ENCODE measurements around the gene WFIKKN2.
"Not testable (repeated sequence)": the region's sequence is repeated elsewhere in the genome, so short reads cannot be mapped to it uniquely, and the experiment has no call there.

WFIKKN2 gene

GRCh38 chr17:50835301-50836234 is at the start of gene WFIKKN2:
Gene WFIKKN2, plus strand, starts transcription at chr17:50835586. Its CDS starts 352 bp downstream, at chr17:50835938.
- DNase-seq, result no peak

GRCh38 chr17:50785946-50786570 is 49.3 kb upstream of the WFIKKN2 start:
- DNase-seq, result peak; percentile 39

- DNase-seq, result peak; percentile 19
These were observed 48.3 kb upstream of the WFIKKN2 start for GRCh38 chr17:50787106-50787505.

- DNase-seq, result no peak
These were observed 44.8 kb upstream of the WFIKKN2 start for GRCh38 chr17:50790618-50791017.

- DNase-seq, result no peak
These were observed 43.3 kb upstream of the WFIKKN2 start for GRCh38 chr17:50792132-50792531.

GRCh38 chr17:50793007-50793406 is 42.4 kb upstream of the WFIKKN2 start:
- no peak for DNase-seq

- DNase-seq, result no peak
These were observed 41.0 kb upstream of the WFIKKN2 start for GRCh38 chr17:50794361-50794760.

- no peak for DNase-seq
These were observed 38.1 kb upstream of the WFIKKN2 start for GRCh38 chr17:50797135-50797810.

- DNase-seq, result no peak
These were observed 36.7 kb upstream of the WFIKKN2 start for GRCh38 chr17:50798424-50799288.

- DNase-seq, result no peak
These were observed 35.8 kb upstream of the WFIKKN2 start for GRCh38 chr17:50799582-50799981.

- DNase-seq, result no peak
These were observed 35.1 kb upstream of the WFIKKN2 start for GRCh38 chr17:50800196-50800700.

GRCh38 chr17:50802609-50803571 is 32.5 kb upstream of the WFIKKN2 start:
- no peak for DNase-seq

GRCh38 chr17:50803676-50804075 is 31.7 kb upstream of the WFIKKN2 start:
- no peak for DNase-seq

- DNase-seq, result not testable (repeated sequence)
These were observed 30.5 kb upstream of the WFIKKN2 start for GRCh38 chr17:50804749-50805475.

GRCh38 chr17:50805486-50805885 is 29.9 kb upstream of the WFIKKN2 start:
- DNase-seq, result no peak

GRCh38 chr17:50806141-50806643 is 29.2 kb upstream of the WFIKKN2 start:
- no peak for DNase-seq

- no peak for DNase-seq
These were observed 28.4 kb upstream of the WFIKKN2 start for GRCh38 chr17:50807009-50807408.

- DNase-seq, result no peak
These were observed 27.7 kb upstream of the WFIKKN2 start for GRCh38 chr17:50807675-50808074.

GRCh38 chr17:50808413-50808812 is 27.0 kb upstream of the WFIKKN2 start:
- no peak for DNase-seq

- no peak for DNase-seq
These were observed 26.5 kb upstream of the WFIKKN2 start for GRCh38 chr17:50808888-50809287.
